SK-N-SH (cell line): ENCODE results near the gene NCKAP5.

Experiments used
- CHD2 ChIP-seq: fragments of 150-350 bp; IDR thresholded peaks from 2 replicates; pipeline ENCODE4 v1.6.1; 2018; ENCODE audit warnings: low read length; ENCODE audit not compliant: partially characterized antibody
- EP300 ChIP-seq, 2 experiments: IDR thresholded peaks; 2 replicates each; pipeline versions ENCODE4 v1.4.0 to v1.6.1; 2012; ENCODE audit warnings: borderline replicate concordance in 1 of 2, low read depth in 1 of 2, low read length in 1 of 2
- FOXM1 ChIP-seq: IDR thresholded peaks from 2 replicates; pipeline ENCODE4 v1.4.0; 2012; ENCODE audit warnings: low read depth, mild to moderate bottlenecking
- JUND ChIP-seq: IDR thresholded peaks from 2 replicates; pipeline ENCODE4 v1.4.0; 2012
- PBX3 ChIP-seq: IDR thresholded peaks from 2 replicates; pipeline ENCODE4; 2012
- POLR2AphosphoS5 ChIP-seq: IDR thresholded peaks from 2 replicates; pipeline ENCODE4 v1.6.1; 2012; ENCODE audit warnings: low read depth, low read length
- RAD21 ChIP-seq: IDR thresholded peaks from 2 replicates; pipeline ENCODE4 v1.6.1; 2012; ENCODE audit warnings: mild to moderate bottlenecking, low read length
- REST ChIP-seq: IDR thresholded peaks from 2 replicates; pipeline ENCODE4 v1.6.1; 2012; ENCODE audit warnings: mild to moderate bottlenecking, low read depth, low read length, moderate library complexity
- RXRA ChIP-seq: IDR thresholded peaks from 2 replicates; pipeline ENCODE4 v1.4.0; 2012; ENCODE audit warnings: low read depth, mild to moderate bottlenecking, borderline replicate concordance
- TAF1 ChIP-seq: IDR thresholded peaks from 2 replicates; pipeline ENCODE4 v1.6.1; 2012; ENCODE audit warnings: low read depth, mild to moderate bottlenecking, low read length, moderate library complexity, borderline replicate concordance
- ZBTB33 ChIP-seq: IDR thresholded peaks from 2 replicates; pipeline ENCODE4 v1.4.0; 2012; ENCODE audit warnings: low read depth, borderline replicate concordance
- TF ChIP-seq, protein P1 (sequence below): fragments of 200-600 bp; sonication (generic); IDR thresholded peaks from 2 replicates; pipeline ENCODE4 v1.6.1; 2017; ENCODE audit warnings: antibody characterized with exemption, mild to moderate bottlenecking, moderate library complexity

GRCh38 chr2:132627536-132627935 is 940.7 kb downstream of the NCKAP5 start:
- TF ChIP-seq REST (no peak), TAF1 (no peak), RXRA (no peak), FOXM1 (no peak), EP300 (IDR thresholded peaks at IDR 0.05; ENCODE audit: borderline replicate concordance in 1 of 2, low read depth in 1 of 2, low read length in 1 of 2) (no peak), POLR2AphosphoS5 (no peak), CHD2 (no peak), RAD21 (no peak), JUND (no peak), PBX3 (no peak), ZBTB33 (no peak)
- TF ChIP-seq, protein P1, sequence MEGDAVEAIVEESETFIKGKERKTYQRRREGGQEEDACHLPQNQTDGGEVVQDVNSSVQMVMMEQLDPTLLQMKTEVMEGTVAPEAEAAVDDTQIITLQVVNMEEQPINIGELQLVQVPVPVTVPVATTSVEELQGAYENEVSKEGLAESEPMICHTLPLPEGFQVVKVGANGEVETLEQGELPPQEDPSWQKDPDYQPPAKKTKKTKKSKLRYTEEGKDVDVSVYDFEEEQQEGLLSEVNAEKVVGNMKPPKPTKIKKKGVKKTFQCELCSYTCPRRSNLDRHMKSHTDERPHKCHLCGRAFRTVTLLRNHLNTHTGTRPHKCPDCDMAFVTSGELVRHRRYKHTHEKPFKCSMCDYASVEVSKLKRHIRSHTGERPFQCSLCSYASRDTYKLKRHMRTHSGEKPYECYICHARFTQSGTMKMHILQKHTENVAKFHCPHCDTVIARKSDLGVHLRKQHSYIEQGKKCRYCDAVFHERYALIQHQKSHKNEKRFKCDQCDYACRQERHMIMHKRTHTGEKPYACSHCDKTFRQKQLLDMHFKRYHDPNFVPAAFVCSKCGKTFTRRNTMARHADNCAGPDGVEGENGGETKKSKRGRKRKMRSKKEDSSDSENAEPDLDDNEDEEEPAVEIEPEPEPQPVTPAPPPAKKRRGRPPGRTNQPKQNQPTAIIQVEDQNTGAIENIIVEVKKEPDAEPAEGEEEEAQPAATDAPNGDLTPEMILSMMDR, result no peak
